Endothelial cell of umbilical vein (primary cell): ENCODE data around the gene SPG21.

Experiments used
- EZH2 ChIP-seq: IDR thresholded peaks from 2 replicates; pipeline ENCODE4 v1.6.1; 2012; ENCODE audit warnings: borderline replicate concordance, low read depth, mild to moderate bottlenecking, moderate library complexity, low read length, inconsistent platforms; ENCODE audit not compliant: severe bottlenecking
- FOS ChIP-seq: IDR thresholded peaks from 2 replicates; pipeline ENCODE4 v1.6.1; 2011; ENCODE audit warnings: mild to moderate bottlenecking, low read length, moderate library complexity, borderline replicate concordance; ENCODE audit not compliant: insufficient read depth
- GATA2 ChIP-seq: IDR thresholded peaks from 2 replicates; pipeline ENCODE4 v1.7.0; 2011; ENCODE audit warnings: low read depth, mild to moderate bottlenecking, moderate library complexity, mixed read lengths, low read length; ENCODE audit not compliant: insufficient read length, insufficient read depth
- JUN ChIP-seq: IDR thresholded peaks from 2 replicates; pipeline ENCODE4 v1.6.1; 2011; ENCODE audit warnings: borderline replicate concordance, low read depth; ENCODE audit not compliant: insufficient read length, insufficient read depth
- MYC ChIP-seq: IDR thresholded peaks from one replicate; pipeline ENCODE4 v1.6.1; 2011; ENCODE audit warnings: mild to moderate bottlenecking, low read depth, low read length
- POLR2A ChIP-seq: IDR thresholded peaks from 2 replicates; pipeline ENCODE4 v1.6.1; 2012; ENCODE audit warnings: low read depth, mild to moderate bottlenecking, control low read depth, low read length
- POLR2AphosphoS5 ChIP-seq: IDR thresholded peaks from 2 replicates; pipeline ENCODE4 v1.6.1; 2012; ENCODE audit warnings: low read depth, mild to moderate bottlenecking, control low read depth, low read length, moderate library complexity; ENCODE audit not compliant: insufficient read depth
- TF ChIP-seq, protein P1 (sequence below), 2 donors: IDR thresholded peaks; 1 replicate in 1 of 2; 2 replicates in 1 of 2; pipeline ENCODE4 v1.5.1; 2011; ENCODE audit warnings: low read length in 2 of 2, mild to moderate bottlenecking in 2 of 2, moderate library complexity in 2 of 2, control low read depth in 1 of 2, inconsistent platforms in 1 of 2, low read depth in 1 of 2; ENCODE audit not compliant: insufficient read depth in 1 of 2; ENCODE audit errors: extremely low read depth in 1 of 2
- TF ChIP-seq, protein P2 (sequence below): IDR thresholded peaks from 2 replicates; pipeline ENCODE4 v1.6.1; 2011; ENCODE audit not compliant: insufficient read depth, insufficient read length

DNA sequence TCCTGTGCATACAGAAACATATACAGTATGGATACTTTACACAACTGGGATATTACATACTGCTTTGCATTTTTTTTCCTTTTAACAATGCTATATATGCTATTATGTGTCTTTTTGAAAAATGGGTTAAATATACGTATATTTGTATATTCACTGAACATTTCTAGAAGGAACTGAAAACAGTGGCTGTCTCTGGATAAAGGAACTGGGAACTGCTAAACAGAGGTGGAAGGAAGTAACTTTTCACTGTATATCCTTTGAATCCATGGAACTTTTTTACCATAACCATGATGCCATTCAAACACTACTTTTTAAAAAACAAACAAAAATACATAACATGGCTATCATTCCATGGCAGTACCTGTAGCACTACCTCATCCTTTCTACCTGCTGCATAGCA lies 37.9 kb upstream of the SPG21 start:
- TF ChIP-seq, protein P1, sequence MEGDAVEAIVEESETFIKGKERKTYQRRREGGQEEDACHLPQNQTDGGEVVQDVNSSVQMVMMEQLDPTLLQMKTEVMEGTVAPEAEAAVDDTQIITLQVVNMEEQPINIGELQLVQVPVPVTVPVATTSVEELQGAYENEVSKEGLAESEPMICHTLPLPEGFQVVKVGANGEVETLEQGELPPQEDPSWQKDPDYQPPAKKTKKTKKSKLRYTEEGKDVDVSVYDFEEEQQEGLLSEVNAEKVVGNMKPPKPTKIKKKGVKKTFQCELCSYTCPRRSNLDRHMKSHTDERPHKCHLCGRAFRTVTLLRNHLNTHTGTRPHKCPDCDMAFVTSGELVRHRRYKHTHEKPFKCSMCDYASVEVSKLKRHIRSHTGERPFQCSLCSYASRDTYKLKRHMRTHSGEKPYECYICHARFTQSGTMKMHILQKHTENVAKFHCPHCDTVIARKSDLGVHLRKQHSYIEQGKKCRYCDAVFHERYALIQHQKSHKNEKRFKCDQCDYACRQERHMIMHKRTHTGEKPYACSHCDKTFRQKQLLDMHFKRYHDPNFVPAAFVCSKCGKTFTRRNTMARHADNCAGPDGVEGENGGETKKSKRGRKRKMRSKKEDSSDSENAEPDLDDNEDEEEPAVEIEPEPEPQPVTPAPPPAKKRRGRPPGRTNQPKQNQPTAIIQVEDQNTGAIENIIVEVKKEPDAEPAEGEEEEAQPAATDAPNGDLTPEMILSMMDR (IDR thresholded peaks at IDR 0.05; ENCODE audit: extremely low read depth in 1 of 2, insufficient read depth in 1 of 2, low read depth in 1 of 2, low read length in 2 of 2) = no peak
- TF ChIP-seq GATA2 (no peak), POLR2A (no peak), POLR2AphosphoS5 (no peak), EZH2 (no peak), FOS (no peak), JUN (no peak), MYC (no peak)
- TF ChIP-seq, protein P2, sequence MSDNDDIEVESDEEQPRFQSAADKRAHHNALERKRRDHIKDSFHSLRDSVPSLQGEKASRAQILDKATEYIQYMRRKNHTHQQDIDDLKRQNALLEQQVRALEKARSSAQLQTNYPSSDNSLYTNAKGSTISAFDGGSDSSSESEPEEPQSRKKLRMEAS = no peak
